ENCODE measurements around the gene INPP5F.

Gene INPP5F

DNA sequence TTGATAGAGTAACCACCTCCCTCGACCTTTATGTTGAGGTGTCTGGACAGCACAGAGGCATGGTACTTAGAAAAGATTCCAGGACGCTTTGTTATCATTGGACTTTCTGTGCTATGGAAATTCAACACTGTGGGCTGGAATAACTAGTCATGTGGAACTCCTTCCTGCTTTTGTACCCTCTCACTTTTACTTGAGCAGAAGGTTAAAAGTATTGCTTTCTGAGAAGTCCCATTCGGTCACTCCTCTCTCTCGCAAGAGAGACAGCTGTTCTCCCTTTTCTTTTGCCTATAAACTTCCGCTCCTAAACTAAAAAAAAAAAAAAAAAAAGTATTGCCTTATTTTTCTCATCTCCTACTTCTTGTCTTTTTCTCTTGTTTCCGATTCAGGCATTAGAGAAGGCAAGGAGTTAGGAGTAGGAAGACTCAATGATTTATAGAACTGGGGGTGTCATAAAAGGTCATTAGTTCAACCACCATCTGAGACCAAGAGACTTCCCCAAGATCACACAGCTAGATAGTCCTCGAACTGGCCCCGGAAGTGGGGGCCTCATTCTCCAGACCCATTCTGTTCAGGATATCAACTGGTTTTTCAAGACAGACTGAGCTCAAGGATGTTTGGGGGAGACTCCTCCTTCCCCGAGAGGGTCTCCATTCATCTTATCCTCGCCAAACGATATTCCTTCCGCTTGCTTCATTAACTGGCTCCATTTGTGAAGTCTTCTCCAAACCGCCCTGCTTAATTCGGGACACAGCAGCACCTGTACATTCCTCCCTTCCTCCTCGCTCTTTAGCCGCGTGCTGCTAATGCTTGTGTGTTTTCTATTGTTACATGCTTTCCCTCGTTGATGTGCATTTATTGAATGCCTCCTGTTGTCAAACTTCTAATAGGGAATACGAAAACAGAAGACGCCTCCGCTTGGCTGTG lies 995 bp upstream of the INPP5F start:
- Mint-ChIP-seq H3K4me1 (ENCODE audit: low read depth) (peaks cover 33% of the 10 kb centered on the region), H3K9me3 (ENCODE audit: low read depth) (no peaks in the 10 kb centered on the region), H3K27ac (peak overlapping the region; percentile 68)

DNA sequence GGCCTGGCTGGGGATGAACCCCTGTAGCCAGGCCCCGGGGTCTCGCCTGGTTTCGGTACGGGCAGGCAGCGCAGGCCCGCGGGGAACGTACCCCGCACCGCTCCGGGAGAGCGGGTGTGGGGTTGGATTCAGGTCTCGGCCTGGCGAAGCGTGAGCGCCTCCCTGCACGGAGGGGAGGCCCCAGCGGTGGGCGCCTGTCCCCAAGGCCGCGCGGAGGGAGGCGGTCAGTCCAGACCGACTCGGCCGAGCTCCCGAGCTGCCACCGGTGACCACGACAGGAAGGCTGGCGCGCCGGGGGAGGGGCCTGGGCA lies 378 bp upstream of the INPP5F start:
- H3K4me3 Mint-ChIP-seq = peak overlapping the region; percentile 69
- peaks cover 33% of the 10 kb centered on the region for H3K4me1 Mint-ChIP-seq (ENCODE audit: low read depth)
- H3K36me3 Mint-ChIP-seq = peaks cover 2% of the 10 kb centered on the region
- H3K27ac Mint-ChIP-seq = peak overlapping the region; percentile 68
- no peaks in the 10 kb centered on the region for H3K9me3 Mint-ChIP-seq (ENCODE audit: low read depth)
- no peaks in the 10 kb centered on the region for H3K27me3 Mint-ChIP-seq

More for the DNA sequence above, 995 bp upstream of the INPP5F start:
- Mint-ChIP-seq H3K4me3 (peak overlapping the region; percentile 69), H3K36me3 (peaks cover 2% of the 10 kb centered on the region), H3K27me3 (no peaks in the 10 kb centered on the region)

DNA sequence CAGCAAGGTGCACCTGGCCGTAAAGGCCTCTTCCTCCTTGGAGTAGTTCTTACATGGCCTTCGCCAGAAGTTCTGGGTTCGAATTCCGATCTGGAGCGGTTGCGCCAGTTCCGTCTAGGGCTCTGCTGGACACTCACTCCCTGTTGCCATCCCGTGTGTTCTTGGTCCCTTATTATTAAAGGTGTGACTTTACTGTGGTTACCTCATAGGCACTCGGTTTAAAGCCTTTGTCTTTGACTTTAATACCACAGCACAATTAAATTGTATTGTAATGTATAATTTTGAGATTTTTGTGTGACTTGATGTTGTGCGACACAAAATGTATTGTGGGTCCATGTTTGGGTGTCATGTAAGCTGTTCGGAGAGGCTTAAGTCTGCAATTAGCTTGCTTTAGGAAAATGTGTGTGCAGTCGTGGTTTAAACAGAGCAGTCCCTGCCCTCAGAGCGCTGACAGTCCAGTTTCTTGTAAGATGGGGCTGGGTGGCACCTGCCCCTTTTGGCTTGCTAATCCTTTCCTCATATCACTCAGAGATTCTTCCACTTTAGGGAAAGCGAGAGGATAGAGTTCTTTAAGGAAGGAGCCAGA lies 919 bp downstream of the INPP5F start:
- H3K27me3 Mint-ChIP-seq = no peaks in the 10 kb centered on the region
- H3K9me3 Mint-ChIP-seq (ENCODE audit: low read depth) = no peaks in the 10 kb centered on the region
- H3K36me3 Mint-ChIP-seq = peaks cover 2% of the 10 kb centered on the region
- H3K4me1 Mint-ChIP-seq (ENCODE audit: low read depth) = peaks cover 33% of the 10 kb centered on the region
- H3K4me3 Mint-ChIP-seq = peak overlapping the region; percentile 94
- peak overlapping the region; percentile 79 for H3K27ac Mint-ChIP-seq

DNA sequence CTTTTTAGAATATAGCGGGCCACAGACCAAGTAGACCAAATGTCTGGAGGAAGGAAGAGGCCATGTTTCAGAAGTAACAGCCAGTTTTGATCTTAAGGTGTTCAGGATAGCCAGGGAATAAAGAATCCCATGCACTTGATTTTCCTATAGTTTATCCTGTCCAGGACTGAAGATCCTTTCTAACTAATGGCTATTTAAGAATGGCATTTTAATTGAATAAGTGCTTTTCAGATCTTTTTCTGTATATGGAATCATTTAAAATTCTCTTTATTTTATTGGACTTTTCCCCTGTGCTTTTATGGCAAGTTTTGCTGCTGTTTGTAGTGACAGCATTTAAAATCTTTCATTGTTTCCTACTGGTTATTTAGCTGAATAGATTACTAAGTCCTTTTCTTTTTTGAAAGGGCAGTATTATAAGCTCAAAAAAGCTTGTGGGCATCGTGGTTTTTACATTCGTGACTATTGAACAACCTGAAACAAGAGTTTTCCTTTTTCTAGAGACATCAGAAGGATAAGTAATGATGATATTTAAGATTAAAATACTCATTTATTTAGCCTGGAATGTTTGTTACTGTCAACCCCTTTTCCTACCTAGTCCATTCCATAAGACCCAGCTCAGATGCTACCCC lies 2.4 kb downstream of the INPP5F start:
- Mint-ChIP-seq H3K4me1 (ENCODE audit: low read depth) (peaks cover 35% of the 10 kb centered on the region), H3K27me3 (no peaks in the 10 kb centered on the region), H3K36me3 (peaks cover 4% of the 10 kb centered on the region), H3K9me3 (ENCODE audit: low read depth) (no peaks in the 10 kb centered on the region), H3K27ac (peak overlapping the region; percentile 79), H3K4me3 (peak overlapping the region; percentile 94)

DNA sequence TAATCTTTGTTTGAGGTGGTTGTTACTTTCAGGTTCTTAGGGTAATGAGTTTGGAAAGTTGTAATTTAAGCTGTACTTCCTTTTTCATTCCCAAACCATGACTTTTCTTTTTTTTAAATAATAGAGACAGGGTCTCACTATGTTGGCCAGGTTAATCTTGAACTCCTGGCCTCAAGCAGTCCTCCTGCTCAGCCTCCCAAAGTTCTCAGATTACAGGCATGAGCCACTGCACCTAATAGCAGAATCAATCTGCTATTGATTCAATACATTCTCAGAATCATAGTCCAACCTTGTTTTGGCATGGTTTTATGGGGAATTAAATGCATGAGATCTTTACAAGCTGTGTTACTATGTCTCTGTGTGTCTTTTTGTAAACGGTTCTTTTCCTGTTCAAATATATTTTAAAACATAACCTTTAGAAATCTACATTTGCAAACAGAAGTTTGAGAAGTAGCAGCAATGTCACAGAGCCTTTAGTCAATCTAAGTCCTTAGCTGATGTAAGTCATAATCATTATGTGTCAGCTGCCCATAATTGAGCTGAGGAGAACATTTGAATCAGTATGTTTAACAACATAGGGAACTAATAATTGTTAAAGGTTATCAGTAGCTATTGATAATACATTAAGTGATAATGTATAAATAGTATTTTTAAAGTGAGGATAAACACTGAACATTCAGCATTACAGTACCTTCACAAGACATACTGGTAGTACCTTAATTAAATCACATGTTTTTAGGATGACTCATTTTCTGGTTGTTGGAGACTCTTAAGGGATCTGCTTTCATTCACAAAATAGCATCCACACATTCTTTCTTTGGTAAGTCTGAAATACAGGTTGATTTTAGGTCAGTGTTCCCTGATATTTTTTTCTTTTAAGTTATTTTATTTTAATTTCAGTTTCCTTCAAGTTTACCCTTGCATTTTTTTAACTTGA lies 8.8 kb downstream of the INPP5F start:
- Mint-ChIP-seq H3K27ac (no peak overlapping the region), H3K27me3 (no peaks in the 10 kb centered on the region), H3K36me3 (peaks cover 4% of the 10 kb centered on the region), H3K4me1 (ENCODE audit: low read depth) (peaks cover 39% of the 10 kb centered on the region), H3K4me3 (no peak overlapping the region), H3K9me3 (ENCODE audit: low read depth) (no peaks in the 10 kb centered on the region)

DNA sequence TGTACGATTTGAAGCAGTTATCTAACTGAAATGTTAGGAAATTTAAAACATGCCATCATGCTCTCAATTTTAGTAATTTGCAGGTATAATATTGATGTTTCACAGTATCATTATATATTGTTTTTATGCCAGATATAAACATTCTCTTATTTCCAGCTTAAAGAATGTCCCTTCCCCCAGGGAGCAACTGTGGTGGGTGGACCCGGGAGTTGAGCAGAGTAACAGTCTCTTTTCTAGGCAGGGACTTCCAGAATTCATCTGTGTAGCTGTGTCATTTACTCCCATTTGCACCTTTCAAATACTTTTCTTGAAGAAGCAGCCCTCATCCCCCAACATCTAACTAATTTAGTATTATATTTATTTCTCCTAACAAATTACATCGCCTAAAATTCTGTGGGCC lies 9.6 kb downstream of the INPP5F start:
- no peaks in the 10 kb centered on the region for H3K9me3 Mint-ChIP-seq (ENCODE audit: low read depth)
- no peaks in the 10 kb centered on the region for H3K27me3 Mint-ChIP-seq

DNA sequence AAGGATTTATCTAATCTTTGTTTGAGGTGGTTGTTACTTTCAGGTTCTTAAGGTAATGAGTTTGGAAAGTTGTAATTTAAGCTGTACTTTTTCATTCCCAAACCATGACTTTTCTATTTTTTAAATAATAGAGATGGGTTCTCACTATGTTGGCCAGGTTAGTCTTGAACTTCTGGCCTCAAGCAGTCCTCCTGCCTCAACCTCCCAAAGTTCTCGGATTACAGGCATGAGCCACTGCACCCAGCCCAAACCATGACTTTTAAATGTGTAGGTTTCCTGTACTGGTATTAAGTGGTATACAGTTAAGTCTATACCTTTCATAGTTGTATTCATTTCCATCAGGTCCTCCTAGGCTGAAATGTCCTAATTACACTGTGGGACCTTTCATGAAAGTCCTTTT lies 10.4 kb downstream of the INPP5F start:
- H3K4me3 Mint-ChIP-seq = no peak overlapping the region
- H3K36me3 Mint-ChIP-seq = peaks cover 4% of the 10 kb centered on the region
- H3K27ac Mint-ChIP-seq = no peak overlapping the region
- no peaks in the 10 kb centered on the region for H3K27me3 Mint-ChIP-seq
- H3K4me1 Mint-ChIP-seq (ENCODE audit: low read depth) = peaks cover 44% of the 10 kb centered on the region
- no peaks in the 10 kb centered on the region for H3K9me3 Mint-ChIP-seq (ENCODE audit: low read depth)

More for the DNA sequence above, 9.6 kb downstream of the INPP5F start:
- peaks cover 4% of the 10 kb centered on the region for H3K36me3 Mint-ChIP-seq
- peaks cover 44% of the 10 kb centered on the region for H3K4me1 Mint-ChIP-seq (ENCODE audit: low read depth)
- no peak overlapping the region for H3K4me3 Mint-ChIP-seq
- H3K27ac Mint-ChIP-seq = no peak overlapping the region

DNA sequence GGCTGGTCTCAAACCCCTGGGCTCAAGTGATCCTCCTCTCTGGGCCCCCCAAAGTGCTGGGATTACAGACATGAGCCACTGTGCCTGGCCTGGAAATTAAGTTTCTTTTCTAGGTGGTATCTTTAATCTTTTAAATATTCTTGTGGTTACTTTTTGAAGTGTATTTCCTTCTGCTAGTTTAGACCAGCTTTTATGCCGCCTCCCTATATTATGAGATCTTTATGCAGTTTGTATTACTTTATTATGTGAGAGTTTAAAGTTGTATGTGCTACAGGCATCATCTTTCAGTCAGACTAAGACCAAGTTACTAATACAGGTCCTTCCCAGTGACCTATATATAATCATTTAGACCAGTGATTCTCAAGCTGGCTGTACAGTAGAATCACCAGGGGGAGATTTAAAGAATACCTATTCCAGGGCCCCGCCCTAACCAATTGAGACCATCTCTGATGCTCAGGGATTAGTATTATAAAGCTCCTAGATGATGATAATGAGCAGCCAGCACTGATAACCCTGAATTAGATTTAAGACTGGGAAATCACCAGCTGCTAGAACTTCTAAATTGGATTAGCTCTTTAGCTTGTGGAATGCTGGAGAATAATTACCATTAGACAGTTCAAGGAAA lies 11.3 kb downstream of the INPP5F start:
- Mint-ChIP-seq H3K4me1 (ENCODE audit: low read depth) (peaks cover 44% of the 10 kb centered on the region), H3K4me3 (no peak overlapping the region)

DNA sequence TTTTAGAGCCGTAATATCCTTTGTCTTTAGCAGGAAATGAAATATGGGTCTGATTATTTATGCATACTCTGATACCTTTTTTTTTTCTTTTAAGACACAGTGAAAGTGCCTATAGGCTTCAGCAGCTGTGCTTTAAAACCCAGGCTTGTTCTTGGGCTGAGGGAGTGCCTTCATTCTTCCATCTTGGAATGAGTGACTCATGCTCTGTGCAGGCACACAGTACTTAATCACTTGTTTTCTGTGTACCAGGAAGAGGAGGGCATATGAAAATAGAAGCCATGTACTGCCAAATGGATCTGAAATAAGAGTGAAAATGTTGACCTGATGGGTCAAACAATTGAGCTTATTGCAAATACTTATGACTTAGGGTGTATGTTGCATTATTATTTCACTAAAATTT lies 12.0 kb downstream of the INPP5F start:
- Mint-ChIP-seq H3K9me3 (ENCODE audit: low read depth) (no peaks in the 10 kb centered on the region), H3K4me3 (no peak overlapping the region), H3K4me1 (ENCODE audit: low read depth) (peaks cover 44% of the 10 kb centered on the region), H3K36me3 (peaks cover 4% of the 10 kb centered on the region), H3K27me3 (no peaks in the 10 kb centered on the region), H3K27ac (peak overlapping the region; percentile 55)

More for the DNA sequence above, 11.3 kb downstream of the INPP5F start:
- Mint-ChIP-seq H3K9me3 (ENCODE audit: low read depth) (no peaks in the 10 kb centered on the region), H3K27me3 (no peaks in the 10 kb centered on the region), H3K36me3 (peaks cover 4% of the 10 kb centered on the region), H3K27ac (no peak overlapping the region)

DNA sequence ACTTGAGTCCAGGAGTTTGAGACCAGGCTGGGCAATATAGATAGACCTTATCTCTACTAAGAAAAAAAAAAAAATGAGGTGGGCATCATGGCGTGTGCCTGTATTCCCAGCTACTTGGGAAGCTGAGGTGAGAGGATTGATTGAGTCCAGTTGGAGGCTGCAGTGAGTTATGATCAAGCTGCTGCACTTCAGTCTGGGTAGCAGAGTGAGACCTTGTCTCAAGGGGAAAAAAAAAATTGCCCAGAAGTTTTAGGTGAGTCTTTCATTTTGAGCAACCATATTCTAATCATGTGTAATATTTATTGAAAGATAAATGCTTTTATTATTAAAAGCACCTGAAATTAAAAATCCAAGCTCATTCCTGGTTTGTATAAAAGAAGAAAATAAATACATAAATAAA lies 13.1 kb downstream of the INPP5F start:
- H3K36me3 Mint-ChIP-seq = peaks cover 3% of the 10 kb centered on the region
- H3K27ac Mint-ChIP-seq = no peak overlapping the region
- no peaks in the 10 kb centered on the region for H3K9me3 Mint-ChIP-seq (ENCODE audit: low read depth)
- no peak overlapping the region for H3K4me3 Mint-ChIP-seq
- H3K27me3 Mint-ChIP-seq = no peaks in the 10 kb centered on the region
- H3K4me1 Mint-ChIP-seq (ENCODE audit: low read depth) = peaks cover 38% of the 10 kb centered on the region

DNA sequence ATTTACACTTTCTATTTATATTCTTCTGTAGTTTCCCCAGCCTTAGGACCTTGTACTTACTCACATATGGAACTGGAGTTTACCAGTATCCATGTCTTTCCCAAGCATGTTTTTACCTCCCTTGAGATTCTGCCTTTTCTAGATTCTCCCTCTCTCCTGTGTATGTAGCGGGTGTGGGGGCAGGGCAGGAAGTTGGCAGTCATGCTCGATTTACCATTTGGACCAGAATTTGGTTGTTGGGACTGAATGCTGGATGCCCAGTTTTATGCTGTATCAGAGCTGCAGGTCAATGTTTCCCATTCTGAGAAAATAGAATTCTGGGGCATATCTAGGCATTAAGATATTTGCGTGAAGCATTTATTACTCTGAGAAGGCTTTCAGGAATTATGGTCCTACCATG lies 14.2 kb downstream of the INPP5F start:
- Mint-ChIP-seq H3K27ac (no peak overlapping the region), H3K27me3 (no peaks in the 10 kb centered on the region), H3K9me3 (ENCODE audit: low read depth) (no peaks in the 10 kb centered on the region), H3K36me3 (peaks cover 3% of the 10 kb centered on the region), H3K4me3 (no peak overlapping the region), H3K4me1 (ENCODE audit: low read depth) (peaks cover 33% of the 10 kb centered on the region)

DNA sequence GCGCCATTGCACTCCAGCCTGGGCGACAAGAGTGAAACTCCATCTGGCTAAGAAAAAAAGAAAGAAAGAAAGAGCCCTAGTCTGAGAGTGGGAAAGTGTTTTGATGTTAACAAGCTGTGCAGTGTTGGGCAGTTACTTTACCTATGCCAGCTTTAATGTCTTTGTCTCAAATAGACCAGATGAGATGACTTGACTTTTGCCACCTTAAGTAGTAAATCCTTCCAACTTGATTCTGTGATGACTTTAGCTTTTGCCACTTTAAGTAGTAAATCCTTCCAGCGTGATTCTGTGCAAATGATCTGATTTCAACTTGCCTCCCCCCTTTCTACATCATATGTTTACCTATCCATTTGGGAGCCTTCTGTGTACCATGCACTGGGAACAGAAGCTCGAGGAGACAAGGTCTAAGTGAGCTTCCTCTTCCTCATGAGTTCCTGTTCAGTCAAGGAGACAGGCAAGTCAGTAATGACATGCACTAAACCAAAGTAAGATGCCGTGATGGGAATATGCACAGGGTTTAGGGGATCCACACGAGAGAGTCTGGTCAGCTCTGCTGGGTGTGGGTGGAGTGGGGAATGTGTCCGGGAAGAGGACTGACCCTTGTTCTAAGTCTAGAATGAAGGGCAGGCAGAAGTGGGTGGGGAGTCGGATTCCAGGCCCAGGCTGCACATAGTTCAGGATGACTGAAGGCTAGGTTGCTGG lies 17.2 kb downstream of the INPP5F start:
- Mint-ChIP-seq H3K36me3 (peaks cover 3% of the 10 kb centered on the region), H3K27me3 (no peaks in the 10 kb centered on the region), H3K9me3 (ENCODE audit: low read depth) (no peaks in the 10 kb centered on the region), H3K4me3 (no peak overlapping the region), H3K27ac (peak overlapping the region; percentile 75), H3K4me1 (ENCODE audit: low read depth) (peaks cover 19% of the 10 kb centered on the region)

DNA sequence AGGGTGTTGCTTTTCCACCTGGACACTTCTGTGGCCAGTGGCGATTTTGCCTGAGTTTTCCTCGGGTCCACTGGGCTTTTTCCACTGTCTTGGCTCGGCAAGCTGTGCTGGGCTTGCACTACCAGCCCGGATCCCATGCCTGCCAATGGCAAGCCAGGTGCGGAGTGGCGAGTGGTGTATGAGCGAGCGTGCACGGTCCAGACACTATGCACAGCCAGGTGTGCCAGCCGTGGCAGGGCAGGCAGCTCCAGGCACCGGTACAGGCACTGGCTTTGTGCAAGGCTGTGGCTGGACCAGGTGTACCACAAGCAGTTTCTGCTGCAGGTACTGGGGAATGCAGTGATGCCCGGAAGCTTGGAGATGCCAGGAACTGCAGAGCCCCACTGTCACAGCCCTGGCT lies 22.1 kb downstream of the INPP5F start:
- no peak overlapping the region for H3K27ac Mint-ChIP-seq
- H3K4me3 Mint-ChIP-seq = no peak overlapping the region
- no peaks in the 10 kb centered on the region for H3K9me3 Mint-ChIP-seq (ENCODE audit: low read depth)
- no peaks in the 10 kb centered on the region for H3K27me3 Mint-ChIP-seq
- H3K4me1 Mint-ChIP-seq (ENCODE audit: low read depth) = peaks cover 14% of the 10 kb centered on the region
- peaks cover 7% of the 10 kb centered on the region for H3K36me3 Mint-ChIP-seq

DNA sequence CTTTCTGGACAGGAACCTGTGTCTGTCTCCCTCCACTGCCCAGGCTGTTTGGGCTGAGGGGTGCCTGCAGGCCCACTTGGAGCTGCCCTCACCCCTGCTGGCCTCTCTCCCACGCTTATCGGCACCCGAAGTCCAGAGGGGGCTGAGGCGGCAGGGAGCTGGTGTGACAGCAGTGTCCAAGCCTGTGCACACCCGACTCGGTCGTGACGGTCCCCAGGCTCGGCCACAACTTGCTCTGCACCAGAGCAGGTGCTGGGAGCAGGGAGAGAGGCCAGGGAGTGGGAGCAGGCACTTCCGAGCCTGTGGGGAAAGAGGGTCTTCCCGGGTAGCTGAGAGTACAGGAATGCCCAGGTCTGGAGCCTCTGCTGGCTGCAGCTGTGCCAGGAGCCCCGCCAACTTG lies 23.0 kb downstream of the INPP5F start:
- H3K4me1 Mint-ChIP-seq (ENCODE audit: low read depth) = peaks cover 14% of the 10 kb centered on the region
- H3K27me3 Mint-ChIP-seq = no peaks in the 10 kb centered on the region
- no peak overlapping the region for H3K27ac Mint-ChIP-seq
- H3K36me3 Mint-ChIP-seq = peaks cover 4% of the 10 kb centered on the region
- no peak overlapping the region for H3K4me3 Mint-ChIP-seq
- no peaks in the 10 kb centered on the region for H3K9me3 Mint-ChIP-seq (ENCODE audit: low read depth)

Measured in activated naive CD8-positive, alpha-beta T cell (primary cell).